Measurements from ENCODE around the gene TBC1D5.

DNA sequence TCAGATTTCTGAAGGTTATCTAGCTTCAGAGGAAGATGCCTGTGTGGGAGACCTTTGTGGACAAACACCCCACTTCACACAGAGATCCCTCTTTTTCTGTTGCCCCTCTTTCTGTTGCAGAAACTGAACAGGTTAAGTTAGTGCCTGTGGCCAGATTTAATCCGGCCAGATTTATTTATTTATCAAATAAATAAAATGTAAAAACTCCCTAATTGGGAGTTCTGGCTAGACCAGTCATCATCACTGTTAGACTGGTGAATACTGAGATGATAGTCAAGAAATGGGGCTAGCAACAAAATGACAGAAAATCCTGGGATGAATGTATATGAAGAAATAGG lies 1.2 kb upstream of the TBC1D5 start:
- no peak for TF ChIP-seq CTCF (conservative IDR thresholded peaks at IDR 0.05 in 1 of 2, IDR thresholded peaks at IDR 0.05 in 1 of 2; ENCODE audit: extremely low read depth in 1 of 2, insufficient read depth in 1 of 2, low read depth in 1 of 2, low read length in 2 of 2)
- TF ChIP-seq EZH2 (IDR thresholded peaks at IDR 0.05; ENCODE audit: borderline replicate concordance, low read length): no peak

Measured in mammary epithelial cell (primary cell).